ENCODE measurements around the gene RABIF. TPM values are rescaled to one million over a fixed set of nuclear protein-coding genes. Genes with fewer than 3 reads are reported as not detected.
A peak's percentile ranks its signal among the peaks of the same experiment; 100 is the strongest.

Gene RABIF
- total RNA-seq, 6 donors from 2014 or later: 2.0 to 11.7 (median 7.9) TPM

GRCh38 chr1:202901555-202901954 is 12.6 kb upstream of the RABIF start:
- ATAC-seq (ENCODE audit: low FRiP score in 2 of 2): no peak
- H3K4me3 ChIP-seq: no peak overlapping the region
- no peak for DNase-seq
- peaks cover 0 to 88% (median 26%) of the 10 kb centered on the region in 4 donors for H3K36me3 ChIP-seq
- 97 to 98% methylated on average over 4 of the region's 4 CpGs for WGBS, 2 donors
- no peaks in the 10 kb centered on the region for H3K27me3 ChIP-seq
- no peaks in the 10 kb centered on the region for H3K4me1 ChIP-seq
- TF ChIP-seq CTCF (IDR thresholded peaks at IDR 0.05) (no peak), POLR2A (IDR thresholded peaks at IDR 0.05) (no peak), POLR2AphosphoS5 (IDR thresholded peaks at IDR 0.05) (no peak), EP300 (IDR thresholded peaks at IDR 0.05) (no peak)
- no peak overlapping the region for H3K27ac ChIP-seq
- no peaks in the 10 kb centered on the region for H3K9me3 ChIP-seq

- no peak overlapping the region for H3K27ac ChIP-seq
- no peak for TF ChIP-seq CTCF (IDR thresholded peaks at IDR 0.05)
- no peak for TF ChIP-seq POLR2A (IDR thresholded peaks at IDR 0.05)
- TF ChIP-seq POLR2AphosphoS5 (IDR thresholded peaks at IDR 0.05): no peak
- TF ChIP-seq EP300 (IDR thresholded peaks at IDR 0.05): no peak
- 94 to 95% methylated on average over 7 of the region's 7 CpGs for WGBS, 2 donors
- peaks cover 8 to 13% (median 10%) of the 10 kb centered on the region in 4 donors for H3K4me1 ChIP-seq
- no peak overlapping the region for H3K4me3 ChIP-seq
- no peaks in the 10 kb centered on the region for H3K9me3 ChIP-seq
- no peak for DNase-seq
- H3K36me3 ChIP-seq: peaks cover 28 to 65% (median 44%) of the 10 kb centered on the region in 4 donors
- H3K27me3 ChIP-seq: no peaks in the 10 kb centered on the region
- no peak for ATAC-seq (ENCODE audit: low FRiP score in 2 of 2)
Observed at GRCh38 chr1:202892501-202892900, 3.6 kb upstream of the RABIF start.

- DNase-seq: no peak
- Histone ChIP-seq H3K27ac (no peak overlapping the region), H3K4me3 (no peak overlapping the region), H3K27me3 (no peaks in the 10 kb centered on the region), H3K9me3 (no peaks in the 10 kb centered on the region), H3K36me3 (peaks cover 28 to 45% (median 34%) of the 10 kb centered on the region in 4 donors), H3K4me1 (peaks cover 12 to 22% (median 14%) of the 10 kb centered on the region in 4 donors)
- WGBS, 2 donors: 81 to 84% methylated on average over 4 of the region's 4 CpGs
- TF ChIP-seq EP300 (IDR thresholded peaks at IDR 0.05): no peak
- TF ChIP-seq POLR2A (IDR thresholded peaks at IDR 0.05): no peak
- TF ChIP-seq CTCF (IDR thresholded peaks at IDR 0.05): no peak
- no peak for TF ChIP-seq POLR2AphosphoS5 (IDR thresholded peaks at IDR 0.05)
- ATAC-seq (ENCODE audit: low FRiP score in 2 of 2): no peak
Observed at GRCh38 chr1:202890392-202890791, 1.4 kb upstream of the RABIF start.

GRCh38 chr1:202888221-202888530 is 773 bp downstream of the RABIF start:
- peak in 1 of 2 donors; percentile 5 for ATAC-seq (ENCODE audit: low FRiP score in 2 of 2)
- Histone ChIP-seq H3K9me3 (no peaks in the 10 kb centered on the region), H3K36me3 (peaks cover 11 to 28% (median 14%) of the 10 kb centered on the region in 4 donors), H3K4me3 (peak overlapping the region; percentile 63 to 90 (median 72)), H3K27me3 (no peaks in the 10 kb centered on the region), H3K27ac (peak overlapping the region; percentile 89 to 97 (median 95)), H3K4me1 (peaks cover 12 to 22% (median 14%) of the 10 kb centered on the region in 4 donors)
- no peak for DNase-seq
- TF ChIP-seq POLR2AphosphoS5 (IDR thresholded peaks at IDR 0.05) (no peak), CTCF (IDR thresholded peaks at IDR 0.05) (no peak), POLR2A (IDR thresholded peaks at IDR 0.05) (no peak), EP300 (IDR thresholded peaks at IDR 0.05) (no peak)
- WGBS, 2 donors: 1 to 3% methylated on average over 9 to 10 of the region's 10 CpGs

- TF ChIP-seq CTCF (IDR thresholded peaks at IDR 0.05) (no peak), EP300 (IDR thresholded peaks at IDR 0.05) (no peak), POLR2A (IDR thresholded peaks at IDR 0.05) (no peak), POLR2AphosphoS5 (IDR thresholded peaks at IDR 0.05) (no peak)
Observed at GRCh38 chr1:202880961-202881460, 7.9 kb downstream of the RABIF start.

More at GRCh38 chr1:202880961-202881460, 7.9 kb downstream of the RABIF start:
- no peak for ATAC-seq (ENCODE audit: low FRiP score in 2 of 2)
- Histone ChIP-seq H3K4me3 (no peak overlapping the region), H3K36me3 (peaks cover 0 to 38% (median 11%) of the 10 kb centered on the region in 4 donors), H3K27me3 (no peaks in the 10 kb centered on the region), H3K4me1 (peaks cover 0 to 8% (median 0%) of the 10 kb centered on the region in 4 donors), H3K9me3 (no peaks in the 10 kb centered on the region), H3K27ac (no peak overlapping the region)
- DNase-seq: no peak
- WGBS, 2 donors: 90 to 94% methylated on average over 10 of the region's 10 CpGs

Measured in upper lobe of left lung (tissue), 6 donors.